K562 (cell line): ENCODE data around the gene PRSS21. TPM values are rescaled to one million over a fixed set of nuclear protein-coding genes. Genes with fewer than 3 reads are reported as not detected.

Experiments used
- BCOR ChIP-seq: fragments of 450-650 bp; IDR thresholded peaks from 2 replicates; pipeline ENCODE4 v1.6.1; 2016
- CHD1 ChIP-seq: fragments of 200-600 bp; sonication (generic); IDR thresholded peaks from one replicate; pipeline ENCODE4 v1.6.1; 2012; ENCODE audit warnings: mild to moderate bottlenecking, moderate library complexity, low read length, inconsistent platforms
- ETV5 ChIP-seq: sonication (generic); formaldehyde crosslinking; IDR thresholded peaks from 2 replicates; pipeline ENCODE4 v1.4.0; 2020; ENCODE audit warnings: low read depth, mild to moderate bottlenecking, missing genetic modification reagents
- GTF2E2 ChIP-seq: fragments of 200-800 bp; sonication (Bioruptor generic); IDR thresholded peaks from 2 replicates; pipeline ENCODE4 v1.6.1; 2016; ENCODE audit warnings: missing genetic modification characterization, missing compliant biosample characterization
- HSF4 ChIP-seq: fragments of 250-450 bp; sonication (Bioruptor Pico); IDR thresholded peaks from 2 replicates; pipeline ENCODE4 v2.1.2; 2022; ENCODE audit warnings: mild to moderate bottlenecking, moderate library complexity, borderline replicate concordance
- KDM5B ChIP-seq: fragments of 200-600 bp; sonication (generic); IDR thresholded peaks from 2 replicates; pipeline ENCODE4 v1.6.1; 2012; ENCODE audit warnings: low read depth, mild to moderate bottlenecking, moderate library complexity, low read length, control low read depth, inconsistent platforms; ENCODE audit not compliant: insufficient replicate concordance
- NBN ChIP-seq: fragments of 450-650 bp; IDR thresholded peaks from 2 replicates; pipeline ENCODE4 v1.6.1; 2016; ENCODE audit warnings: low read depth, mild to moderate bottlenecking
- RBM17 ChIP-seq: fragments of 200-400 bp; formaldehyde crosslinking; IDR thresholded peaks from 2 replicates; pipeline ENCODE4 v1.6.1; 2017; ENCODE audit warnings: low read depth, mild to moderate bottlenecking, low read length, borderline replicate concordance
- RFX5 ChIP-seq: IDR thresholded peaks from 2 replicates; pipeline ENCODE4 v1.6.1; 2011; ENCODE audit warnings: low read depth, mild to moderate bottlenecking, improper control_type of control experiment, low read length
- TAF7 ChIP-seq: fragments of 450-650 bp; IDR thresholded peaks from 2 replicates; pipeline ENCODE4 v1.6.1; 2016; ENCODE audit warnings: missing genetic modification characterization, missing compliant biosample characterization
- TCF7L2 ChIP-seq: fragments of 150-350 bp; IDR thresholded peaks from 2 replicates; pipeline ENCODE4 v1.6.1; 2016; ENCODE audit warnings: low read depth, mild to moderate bottlenecking, low read length, moderate library complexity
- THRB ChIP-seq: fragments of 450-650 bp; formaldehyde crosslinking; conservative IDR thresholded peaks from 2 replicates; pipeline ENCODE4 v1.4.0; 2022; ENCODE audit warnings: mild to moderate bottlenecking, missing genetic modification characterization
- TRIM24 ChIP-seq, 2 experiments: fragments of 450-650 bp; IDR thresholded peaks; 2 replicates each; pipeline ENCODE4 v1.6.1; 2016
- ZNF224 ChIP-seq: sonication (generic); formaldehyde crosslinking; IDR thresholded peaks from 2 replicates; pipeline ENCODE4 v1.8.0; 2022; ENCODE audit warnings: mild to moderate bottlenecking, missing genetic modification reagents
- polyA plus RNA-seq, 8 experiments: library from polyadenylated mRNA; depleted of rRNA in 4 of 8; stranded (reverse) in 5 of 8; unstranded in 3 of 8; fragments of >200 nt; fragmentation: Nextera tagmentation in 2 of 8; fragmentation: Illumina TruSeq in 1 of 8; extraction: Ambion mirVana in 2 of 8; extraction: Trizol in 1 of 8; gene quantifications; 2 replicates each; pipeline versions ENCODE4 v1.2.1 to v1.2.3, GENCODE V29; 2011 to 2014; ENCODE audit warnings: inconsistent platforms in 1 of 8, missing spikeins in 1 of 8
- total RNA-seq, 7 experiments: library from RNA; depleted of rRNA in 6 of 7; stranded (reverse); fragments of >200 nt in 6 of 7; fragmentation: Illumina TruSeq in 2 of 7; extraction: Trizol in 2 of 7; gene quantifications; 2 replicates each; pipeline versions ENCODE4 v1.2.1 to v1.2.3, GENCODE V29; 2011 to 2021; ENCODE audit warnings: low replicate concordance in 1 of 7
- TF ChIP-seq, protein P1 (sequence below): fragments of 450-650 bp; IDR thresholded peaks from 2 replicates; pipeline ENCODE4 v1.6.1; 2016; ENCODE audit warnings: mild to moderate bottlenecking, moderate library complexity

Gene PRSS21
- total and polyA plus RNA-seq, 9 of the 15 experiments (the other 6 are each of a cell fraction or from before 2014, with no cell fraction given): 12.1 to 121 (median 61.3) TPM

- TF ChIP-seq KDM5B (no peak), TAF7 (no peak), ZNF224 (CRISPR knock-in tag) (0 out of 2 replicates have a peak, but pooled peaks have one; percentile 0), ETV5 (peak; percentile 10; the same call in 1 of the 2 replicates), BCOR (no peak), THRB (CRISPR knock-in tag) (no peak), RFX5 (no peak), GTF2E2 (peak; percentile 76; the same call in 1 of the 2 replicates), RBM17 (no peak), NBN (no peak), CHD1 (peak; percentile 39), TRIM24 (IDR thresholded peaks at IDR 0.05) (no peak), TCF7L2 (no peak), HSF4 (CRISPR knock-in tag) (no peak)
- TF ChIP-seq, protein P1, sequence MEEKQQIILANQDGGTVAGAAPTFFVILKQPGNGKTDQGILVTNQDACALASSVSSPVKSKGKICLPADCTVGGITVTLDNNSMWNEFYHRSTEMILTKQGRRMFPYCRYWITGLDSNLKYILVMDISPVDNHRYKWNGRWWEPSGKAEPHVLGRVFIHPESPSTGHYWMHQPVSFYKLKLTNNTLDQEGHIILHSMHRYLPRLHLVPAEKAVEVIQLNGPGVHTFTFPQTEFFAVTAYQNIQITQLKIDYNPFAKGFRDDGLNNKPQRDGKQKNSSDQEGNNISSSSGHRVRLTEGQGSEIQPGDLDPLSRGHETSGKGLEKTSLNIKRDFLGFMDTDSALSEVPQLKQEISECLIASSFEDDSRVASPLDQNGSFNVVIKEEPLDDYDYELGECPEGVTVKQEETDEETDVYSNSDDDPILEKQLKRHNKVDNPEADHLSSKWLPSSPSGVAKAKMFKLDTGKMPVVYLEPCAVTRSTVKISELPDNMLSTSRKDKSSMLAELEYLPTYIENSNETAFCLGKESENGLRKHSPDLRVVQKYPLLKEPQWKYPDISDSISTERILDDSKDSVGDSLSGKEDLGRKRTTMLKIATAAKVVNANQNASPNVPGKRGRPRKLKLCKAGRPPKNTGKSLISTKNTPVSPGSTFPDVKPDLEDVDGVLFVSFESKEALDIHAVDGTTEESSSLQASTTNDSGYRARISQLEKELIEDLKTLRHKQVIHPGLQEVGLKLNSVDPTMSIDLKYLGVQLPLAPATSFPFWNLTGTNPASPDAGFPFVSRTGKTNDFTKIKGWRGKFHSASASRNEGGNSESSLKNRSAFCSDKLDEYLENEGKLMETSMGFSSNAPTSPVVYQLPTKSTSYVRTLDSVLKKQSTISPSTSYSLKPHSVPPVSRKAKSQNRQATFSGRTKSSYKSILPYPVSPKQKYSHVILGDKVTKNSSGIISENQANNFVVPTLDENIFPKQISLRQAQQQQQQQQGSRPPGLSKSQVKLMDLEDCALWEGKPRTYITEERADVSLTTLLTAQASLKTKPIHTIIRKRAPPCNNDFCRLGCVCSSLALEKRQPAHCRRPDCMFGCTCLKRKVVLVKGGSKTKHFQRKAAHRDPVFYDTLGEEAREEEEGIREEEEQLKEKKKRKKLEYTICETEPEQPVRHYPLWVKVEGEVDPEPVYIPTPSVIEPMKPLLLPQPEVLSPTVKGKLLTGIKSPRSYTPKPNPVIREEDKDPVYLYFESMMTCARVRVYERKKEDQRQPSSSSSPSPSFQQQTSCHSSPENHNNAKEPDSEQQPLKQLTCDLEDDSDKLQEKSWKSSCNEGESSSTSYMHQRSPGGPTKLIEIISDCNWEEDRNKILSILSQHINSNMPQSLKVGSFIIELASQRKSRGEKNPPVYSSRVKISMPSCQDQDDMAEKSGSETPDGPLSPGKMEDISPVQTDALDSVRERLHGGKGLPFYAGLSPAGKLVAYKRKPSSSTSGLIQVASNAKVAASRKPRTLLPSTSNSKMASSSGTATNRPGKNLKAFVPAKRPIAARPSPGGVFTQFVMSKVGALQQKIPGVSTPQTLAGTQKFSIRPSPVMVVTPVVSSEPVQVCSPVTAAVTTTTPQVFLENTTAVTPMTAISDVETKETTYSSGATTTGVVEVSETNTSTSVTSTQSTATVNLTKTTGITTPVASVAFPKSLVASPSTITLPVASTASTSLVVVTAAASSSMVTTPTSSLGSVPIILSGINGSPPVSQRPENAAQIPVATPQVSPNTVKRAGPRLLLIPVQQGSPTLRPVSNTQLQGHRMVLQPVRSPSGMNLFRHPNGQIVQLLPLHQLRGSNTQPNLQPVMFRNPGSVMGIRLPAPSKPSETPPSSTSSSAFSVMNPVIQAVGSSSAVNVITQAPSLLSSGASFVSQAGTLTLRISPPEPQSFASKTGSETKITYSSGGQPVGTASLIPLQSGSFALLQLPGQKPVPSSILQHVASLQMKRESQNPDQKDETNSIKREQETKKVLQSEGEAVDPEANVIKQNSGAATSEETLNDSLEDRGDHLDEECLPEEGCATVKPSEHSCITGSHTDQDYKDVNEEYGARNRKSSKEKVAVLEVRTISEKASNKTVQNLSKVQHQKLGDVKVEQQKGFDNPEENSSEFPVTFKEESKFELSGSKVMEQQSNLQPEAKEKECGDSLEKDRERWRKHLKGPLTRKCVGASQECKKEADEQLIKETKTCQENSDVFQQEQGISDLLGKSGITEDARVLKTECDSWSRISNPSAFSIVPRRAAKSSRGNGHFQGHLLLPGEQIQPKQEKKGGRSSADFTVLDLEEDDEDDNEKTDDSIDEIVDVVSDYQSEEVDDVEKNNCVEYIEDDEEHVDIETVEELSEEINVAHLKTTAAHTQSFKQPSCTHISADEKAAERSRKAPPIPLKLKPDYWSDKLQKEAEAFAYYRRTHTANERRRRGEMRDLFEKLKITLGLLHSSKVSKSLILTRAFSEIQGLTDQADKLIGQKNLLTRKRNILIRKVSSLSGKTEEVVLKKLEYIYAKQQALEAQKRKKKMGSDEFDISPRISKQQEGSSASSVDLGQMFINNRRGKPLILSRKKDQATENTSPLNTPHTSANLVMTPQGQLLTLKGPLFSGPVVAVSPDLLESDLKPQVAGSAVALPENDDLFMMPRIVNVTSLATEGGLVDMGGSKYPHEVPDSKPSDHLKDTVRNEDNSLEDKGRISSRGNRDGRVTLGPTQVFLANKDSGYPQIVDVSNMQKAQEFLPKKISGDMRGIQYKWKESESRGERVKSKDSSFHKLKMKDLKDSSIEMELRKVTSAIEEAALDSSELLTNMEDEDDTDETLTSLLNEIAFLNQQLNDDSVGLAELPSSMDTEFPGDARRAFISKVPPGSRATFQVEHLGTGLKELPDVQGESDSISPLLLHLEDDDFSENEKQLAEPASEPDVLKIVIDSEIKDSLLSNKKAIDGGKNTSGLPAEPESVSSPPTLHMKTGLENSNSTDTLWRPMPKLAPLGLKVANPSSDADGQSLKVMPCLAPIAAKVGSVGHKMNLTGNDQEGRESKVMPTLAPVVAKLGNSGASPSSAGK: peak; percentile 47; the same call in 1 of the 2 replicates
Observed at GRCh38 chr16:2777903-2778629, 39.0 kb upstream of the PRSS21 start (continued).
